SU-DHL-6 (cell line): ENCODE results near the gene USP31.

Experiments
- H2AFZ ChIP-seq: fragments of 200-600 bp; sonication (generic); 2 replicates; pipeline ENCODE4 v1.6.1; 2014; ENCODE audit warnings: low read depth, mild to moderate bottlenecking, moderate library complexity, mixed read lengths, antibody characterized with exemption, low read length; ENCODE audit not compliant: severe bottlenecking
- H3F3A ChIP-seq: fragments of 200-600 bp; shearing (Covaris generic); 2 replicates; pipeline ENCODE4 v1.6.0; 2016; ENCODE audit warnings: antibody characterized with exemption, mild to moderate bottlenecking; ENCODE audit not compliant: insufficient read depth
- H3K27ac ChIP-seq: fragments of 200-600 bp; sonication (generic); 2 replicates; pipeline ENCODE4 v1.5.1; 2016; ENCODE audit warnings: low read depth, mild to moderate bottlenecking, low read length, moderate library complexity, mixed read lengths
- H3K27me3 ChIP-seq: fragments of 200-600 bp; sonication (generic), shearing (Covaris generic); 2 replicates; pipeline ENCODE4 v1.6.0; 2014; ENCODE audit warnings: mild to moderate bottlenecking, low read length
- H3K36me3 ChIP-seq: fragments of 200-600 bp; sonication (generic); 2 replicates; pipeline ENCODE4 v1.6.1; 2014; ENCODE audit warnings: mild to moderate bottlenecking, low read length, mixed read lengths
- H3K4me2 ChIP-seq: fragments of 300-600, 200-600 bp; shearing (Covaris generic), sonication (generic); 2 replicates; pipeline ENCODE4 v1.6.0; 2014; ENCODE audit warnings: low read length, low read depth, mild to moderate bottlenecking; ENCODE audit not compliant: poor library complexity, severe bottlenecking
- H3K4me3 ChIP-seq: fragments of 200-600 bp; sonication (generic); 2 replicates; pipeline ENCODE4 v1.5.1; 2014; ENCODE audit warnings: antibody characterized with exemption, low read length, mild to moderate bottlenecking, mixed read lengths; ENCODE audit not compliant: insufficient read depth, poor library complexity, severe bottlenecking
- H3K79me2 ChIP-seq: fragments of 200-600 bp; sonication (generic); 2 replicates; pipeline ENCODE4 v1.6.1; 2014; ENCODE audit warnings: mild to moderate bottlenecking, low read length, moderate library complexity; ENCODE audit not compliant: insufficient read depth
- H3K9ac ChIP-seq: fragments of 200-600 bp; sonication (generic); 2 replicates; pipeline ENCODE4 v1.7.0; 2014; ENCODE audit warnings: mild to moderate bottlenecking, low read length
- H3K9me2 ChIP-seq: fragments of 200-600 bp; sonication (generic); replicated peaks from 2 replicates; pipeline ENCODE4 v1.6.1; 2014; ENCODE audit warnings: low read length; ENCODE audit not compliant: insufficient read depth
- H3K9me3 ChIP-seq: fragments of 200-600 bp; sonication (generic); 2 replicates; pipeline ENCODE4 v1.6.1; 2014; ENCODE audit warnings: low read length, mixed read lengths; ENCODE audit not compliant: insufficient read depth
- H4K20me1 ChIP-seq: fragments of 200-600 bp; sonication (generic); 2 replicates; pipeline ENCODE4 v1.6.1; 2014; ENCODE audit warnings: low read depth, mild to moderate bottlenecking, antibody characterized with exemption, low read length, moderate library complexity, mixed read lengths
- CTCF ChIP-seq: fragments of 200-600 bp; sonication (generic); IDR thresholded peaks from one replicate; pipeline ENCODE4 v1.5.1; 2017; ENCODE audit warnings: antibody characterized with exemption, mild to moderate bottlenecking, low read length, moderate library complexity; ENCODE audit not compliant: insufficient read depth, poor library complexity, severe bottlenecking
- EZH2phosphoT487 ChIP-seq: fragments of 200-600 bp; sonication (generic), shearing (Covaris generic); conservative IDR thresholded peaks from 2 replicates; pipeline ENCODE4 v1.6.1; 2018; ENCODE audit warnings: mild to moderate bottlenecking, antibody characterized with exemption, low read length, moderate library complexity, mixed read lengths

USP31 gene

GRCh38 chr16:23085949-23086348 is 63.3 kb downstream of the USP31 start:
- H3K27ac ChIP-seq = no peak overlapping the region
- H3K9me3 ChIP-seq = no peaks in the 10 kb centered on the region
- no peaks in the 10 kb centered on the region for H4K20me1 ChIP-seq
- no peaks in the 10 kb centered on the region for H3K36me3 ChIP-seq
- no peak overlapping the region for H3K4me3 ChIP-seq
- no peak overlapping the region for H3K9ac ChIP-seq
- H3K9me2 ChIP-seq = no peaks in the 10 kb centered on the region
- no peaks in the 10 kb centered on the region for H3K79me2 ChIP-seq
- H2AFZ ChIP-seq = no peak overlapping the region
- H3K4me2 ChIP-seq = no peak overlapping the region
- H3K27me3 ChIP-seq = no peaks in the 10 kb centered on the region
- no peaks in the 10 kb centered on the region for H3F3A ChIP-seq
- TF ChIP-seq EZH2phosphoT487 (no peak), CTCF (no peak)

- Histone ChIP-seq H3K27ac (no peak overlapping the region), H3F3A (no peaks in the 10 kb centered on the region), H4K20me1 (no peaks in the 10 kb centered on the region), H3K9me3 (no peaks in the 10 kb centered on the region), H3K9ac (no peak overlapping the region), H2AFZ (no peak overlapping the region), H3K9me2 (no peaks in the 10 kb centered on the region), H3K36me3 (no peaks in the 10 kb centered on the region), H3K27me3 (no peaks in the 10 kb centered on the region), H3K4me3 (no peak overlapping the region), H3K4me2 (no peak overlapping the region), H3K79me2 (no peaks in the 10 kb centered on the region)
- TF ChIP-seq EZH2phosphoT487 (no peak), CTCF (no peak)
Measured at GRCh38 chr16:23082161-23082788, 67.0 kb downstream of the USP31 start.

GRCh38 chr16:23081675-23082119 is 67.6 kb downstream of the USP31 start:
- no peak overlapping the region for H3K4me3 ChIP-seq
- H3K4me2 ChIP-seq = no peak overlapping the region
- no peaks in the 10 kb centered on the region for H3K79me2 ChIP-seq
- H3K9ac ChIP-seq = no peak overlapping the region
- no peaks in the 10 kb centered on the region for H3K9me2 ChIP-seq
- no peaks in the 10 kb centered on the region for H4K20me1 ChIP-seq
- H3K9me3 ChIP-seq = no peaks in the 10 kb centered on the region
- H3K36me3 ChIP-seq = no peaks in the 10 kb centered on the region
- H3K27ac ChIP-seq = no peak overlapping the region
- no peak overlapping the region for H2AFZ ChIP-seq
- H3K27me3 ChIP-seq = no peaks in the 10 kb centered on the region
- no peaks in the 10 kb centered on the region for H3F3A ChIP-seq
- TF ChIP-seq EZH2phosphoT487 = no peak
- no peak for TF ChIP-seq CTCF
